ENCODE measurements around the gene ACACA.
"Not testable (repeated sequence)": the region's sequence is repeated elsewhere in the genome, so short reads cannot be mapped to it uniquely, and the experiment has no call there.

The ACACA gene

DNA sequence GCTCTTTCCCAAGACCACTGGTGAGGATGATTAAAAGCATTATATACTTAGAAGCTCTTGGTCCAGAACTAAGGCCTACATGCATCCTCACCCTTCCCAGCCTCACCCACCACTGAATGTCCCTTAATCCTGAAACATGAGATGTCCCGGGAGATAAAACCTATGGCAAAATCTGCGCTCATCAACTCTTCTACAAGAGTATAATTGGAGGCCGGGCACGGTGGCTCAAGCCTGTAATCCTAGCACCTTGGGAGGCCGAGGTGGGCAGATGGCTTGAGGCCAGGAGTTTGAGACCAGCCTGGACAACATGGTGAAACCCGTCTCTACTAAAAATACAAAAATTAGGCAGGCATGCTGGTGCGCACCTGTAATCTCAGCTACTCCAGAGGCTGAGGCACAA lies 13.3 kb downstream of the ACACA start:
- DNase-seq (ENCODE audit: low read depth) = no peak

- DNase-seq (ENCODE audit: low read depth) = peak; percentile 45
Observed at GRCh38 chr17:37392024-37392590, 14.5 kb downstream of the ACACA start.

- DNase-seq (ENCODE audit: low read depth) = no peak
Observed at GRCh38 chr17:37391146-37391545, 15.5 kb downstream of the ACACA start.

GRCh38 chr17:37389160-37389559 lies 17.5 kb downstream of the ACACA start:
- no peak for DNase-seq (ENCODE audit: low read depth)

DNA sequence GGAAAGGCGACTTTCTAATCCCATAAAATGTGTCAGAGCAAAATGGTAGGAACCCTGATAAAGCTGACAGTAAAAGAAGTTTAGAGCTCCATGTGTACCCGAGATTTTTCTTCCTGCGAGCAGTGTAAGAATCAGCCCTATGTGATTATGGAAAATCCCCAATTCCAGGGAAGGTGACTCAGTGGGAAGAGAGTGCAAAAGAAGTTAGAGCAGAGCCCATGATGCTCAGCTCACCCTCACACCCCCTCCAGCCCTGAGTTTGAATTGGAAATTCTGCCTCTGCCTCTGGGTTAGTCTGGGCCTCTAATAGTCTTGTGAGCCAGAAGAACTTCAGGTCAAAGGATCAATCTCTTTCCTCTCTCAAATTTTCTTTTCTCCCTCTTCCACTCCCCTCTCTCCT lies 18.4 kb downstream of the ACACA start:
- DNase-seq (ENCODE audit: low read depth) = no peak

- no peak for DNase-seq (ENCODE audit: low read depth)
Observed at GRCh38 chr17:37386462-37386861, 20.2 kb downstream of the ACACA start.

GRCh38 chr17:37385474-37385990 lies 21.1 kb downstream of the ACACA start:
- no peak for DNase-seq (ENCODE audit: low read depth)

GRCh38 chr17:37384560-37385149 lies 22.0 kb downstream of the ACACA start:
- no peak for DNase-seq (ENCODE audit: low read depth)

DNA sequence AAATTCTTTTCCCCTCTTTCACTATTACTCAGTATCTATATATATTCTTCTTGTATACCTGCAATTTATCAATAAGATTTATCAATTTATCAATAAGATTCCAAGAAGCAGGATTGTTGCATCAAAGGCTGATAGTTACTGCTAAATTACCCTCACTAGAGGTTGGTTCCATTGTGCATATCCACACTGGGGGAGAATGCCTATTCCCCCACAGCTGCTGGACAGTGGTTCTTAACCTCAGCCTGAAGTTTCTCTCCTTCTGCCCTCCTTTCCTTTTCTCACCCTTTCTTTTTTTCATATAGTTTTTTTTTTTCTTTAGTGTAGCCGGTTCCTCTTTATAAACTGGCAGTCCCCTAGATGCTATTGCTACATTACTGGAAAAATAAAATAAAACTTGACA lies 24.6 kb downstream of the ACACA start:
- no peak for DNase-seq (ENCODE audit: low read depth)

GRCh38 chr17:37375706-37376105 lies 30.9 kb downstream of the ACACA start, which contains the start of gene C17orf78:
Gene C17orf78 (plus strand): TSS chr17:37375985. CDS start chr17:37376093, 108 bp downstream.
- no peak for DNase-seq (ENCODE audit: low read depth)

GRCh38 chr17:37373530-37374159 lies 33.0 kb downstream of the ACACA start:
- peak; percentile 81 for DNase-seq (ENCODE audit: low read depth)

DNA sequence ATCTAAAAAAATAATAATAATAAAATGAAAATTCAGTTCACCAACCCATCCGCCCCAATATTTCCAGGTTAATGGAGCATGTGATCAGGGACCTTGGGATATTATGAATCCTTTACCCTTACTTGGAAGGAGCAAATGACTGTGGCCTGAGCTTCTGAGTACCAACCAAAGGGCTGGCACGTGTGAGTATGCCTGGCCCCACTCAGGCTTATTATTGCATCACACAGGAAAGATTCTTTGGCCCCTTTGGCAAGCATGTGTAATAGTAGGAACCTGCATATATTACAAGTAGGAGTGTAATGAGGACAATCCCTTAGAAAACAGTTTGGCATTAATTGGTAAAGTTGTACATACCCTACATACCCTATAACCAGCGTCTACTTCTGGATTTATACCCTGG lies 38.1 kb downstream of the ACACA start:
- peak; percentile 59 for DNase-seq (ENCODE audit: low read depth)

DNA sequence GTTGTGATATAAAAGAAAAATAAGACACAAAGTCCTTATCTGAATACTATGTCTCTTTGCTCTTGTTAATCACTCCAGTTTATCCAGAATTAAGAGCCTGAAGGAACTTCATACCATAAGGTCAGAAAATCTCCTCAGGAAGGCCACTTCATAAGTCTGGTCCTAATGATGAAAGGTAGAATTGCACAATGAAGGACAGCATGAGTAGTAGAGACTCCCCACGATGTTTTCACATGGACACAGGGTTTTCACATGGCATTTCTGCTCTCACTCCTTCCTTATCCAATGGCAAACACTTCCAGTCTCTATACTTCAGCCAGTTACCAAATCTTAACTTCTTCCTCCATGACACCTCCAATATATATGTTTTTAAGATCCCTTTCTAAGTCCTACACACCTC lies 41.0 kb downstream of the ACACA start:
- DNase-seq (ENCODE audit: low read depth) = no peak

GRCh38 chr17:37361543-37361942 lies 45.1 kb downstream of the ACACA start:
- DNase-seq (ENCODE audit: low read depth) = no peak

- no peak for DNase-seq (ENCODE audit: low read depth)
Observed at GRCh38 chr17:37360632-37361031, 46.0 kb downstream of the ACACA start.

DNA sequence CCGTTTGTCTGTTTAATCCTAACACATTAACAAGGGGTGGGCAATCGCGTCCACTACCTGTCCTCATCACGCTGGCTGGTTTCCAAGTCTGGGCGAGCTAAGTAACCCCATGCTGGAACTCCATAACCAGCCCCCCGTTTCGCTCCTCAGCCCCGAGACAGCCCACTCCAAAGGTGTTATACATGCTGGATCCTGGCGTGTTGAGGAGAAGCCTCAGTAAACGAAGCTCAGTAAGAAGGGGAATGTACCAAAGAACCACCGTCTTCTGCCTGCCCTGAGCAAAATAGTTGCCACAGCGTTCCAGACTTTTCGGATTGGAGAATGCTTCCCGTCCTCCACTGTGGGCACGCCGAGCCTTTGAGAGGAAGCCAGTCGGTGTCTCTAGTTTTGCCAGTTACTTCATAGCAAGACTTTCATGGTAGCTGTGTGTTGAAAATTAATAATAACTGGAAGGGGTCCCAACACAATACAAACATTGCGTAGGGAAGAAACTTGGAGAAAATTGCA lies 46.9 kb downstream of the ACACA start:
- no peak for DNase-seq (ENCODE audit: low read depth)

- peak; percentile 94 for DNase-seq (ENCODE audit: low read depth)
Observed at GRCh38 chr17:37358830-37359681, 47.6 kb downstream of the ACACA start.

GRCh38 chr17:37358098-37358829 lies 48.4 kb downstream of the ACACA start:
- DNase-seq (ENCODE audit: low read depth) = peak; percentile 20

DNA sequence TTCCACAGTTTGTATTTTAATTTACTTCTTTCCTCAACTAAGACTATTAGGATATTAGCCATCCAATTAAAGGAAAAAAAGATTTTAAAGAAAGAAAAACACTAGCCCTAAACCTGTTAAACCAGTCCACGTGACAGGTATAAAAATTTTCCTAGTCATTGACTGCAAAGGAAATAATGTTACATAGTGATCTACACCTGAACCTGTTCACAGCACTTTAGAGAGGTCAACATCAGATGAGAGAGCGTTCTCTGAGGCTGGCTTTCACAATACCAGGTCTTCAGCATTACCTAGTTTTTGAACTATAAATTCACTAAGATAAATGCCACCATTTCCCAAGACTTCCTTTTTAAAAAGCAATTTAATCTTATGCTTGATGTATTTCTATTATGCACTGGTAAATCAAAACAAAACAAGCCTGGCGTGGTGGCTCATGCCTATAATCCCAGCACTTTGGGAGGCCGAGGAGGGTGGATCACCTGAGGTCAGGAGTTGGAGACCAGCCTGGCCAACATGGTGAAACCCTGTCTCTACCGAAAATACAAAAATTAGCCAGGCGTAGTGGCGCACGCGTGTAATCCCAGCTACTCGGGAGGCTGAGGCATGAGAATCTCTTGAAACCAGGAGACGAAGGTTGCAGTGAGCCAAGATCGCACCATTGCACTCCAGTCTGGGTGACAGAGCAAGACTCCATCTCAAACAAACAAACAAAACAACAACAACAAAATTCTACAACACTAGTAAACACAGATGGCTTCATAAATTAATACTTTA lies 49.7 kb downstream of the ACACA start:
- DNase-seq (ENCODE audit: low read depth) = not testable (repeated sequence)

- DNase-seq (ENCODE audit: low read depth) = not testable (repeated sequence)
Observed at GRCh38 chr17:37346863-37347402, 59.7 kb downstream of the ACACA start.

Measured in fibroblast of the conjunctiva (primary cell).